Measurements from ENCODE around the gene HINT1.
"Not testable (repeated sequence)": the region's sequence is repeated elsewhere in the genome, so short reads cannot be mapped to it uniquely, and the experiment has no call there.

The HINT1 gene

GRCh38 chr5:131165119-131165727 lies at the start of gene HINT1:
TSS of gene HINT1 (minus strand) at chr5:131165256. CDS start at chr5:131165205, 51 bp downstream.
- peak; percentile 86 for DNase-seq

DNA sequence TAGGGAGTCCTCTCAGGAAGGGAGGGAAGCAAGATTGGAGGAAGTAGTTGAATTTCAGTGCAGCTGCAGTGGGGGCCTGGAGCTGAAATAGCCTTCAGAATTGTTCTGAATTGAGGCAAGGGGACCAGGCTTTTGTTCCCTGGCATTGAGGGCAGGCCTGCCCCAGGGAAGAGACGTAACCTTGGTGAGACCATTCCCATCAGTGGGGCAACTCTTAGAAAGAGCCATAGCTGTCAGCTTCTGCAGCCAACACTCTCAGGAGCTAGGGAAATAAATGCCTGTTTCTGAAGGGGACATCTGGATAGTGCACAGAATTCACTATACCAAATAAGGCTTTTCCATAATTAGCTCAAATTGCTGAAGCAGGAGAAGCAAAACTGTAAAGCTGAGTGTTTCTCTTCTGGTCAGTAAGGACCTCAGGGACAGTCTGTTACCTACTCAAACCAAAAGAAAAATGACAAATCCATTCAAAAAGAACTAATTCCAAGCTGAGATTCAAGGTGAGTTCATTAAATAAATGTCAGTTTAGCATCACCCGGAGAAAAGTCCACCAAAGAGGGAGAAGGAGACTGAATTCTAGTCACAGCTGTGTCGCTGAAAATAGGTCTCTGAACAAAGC lies 49.7 kb upstream of the HINT1 start:
- DNase-seq, result no peak

GRCh38 chr5:131212471-131213021 lies 47.5 kb upstream of the HINT1 start:
- DNase-seq, result no peak

GRCh38 chr5:131211669-131212068 lies 46.6 kb upstream of the HINT1 start:
- DNase-seq, result no peak

DNA sequence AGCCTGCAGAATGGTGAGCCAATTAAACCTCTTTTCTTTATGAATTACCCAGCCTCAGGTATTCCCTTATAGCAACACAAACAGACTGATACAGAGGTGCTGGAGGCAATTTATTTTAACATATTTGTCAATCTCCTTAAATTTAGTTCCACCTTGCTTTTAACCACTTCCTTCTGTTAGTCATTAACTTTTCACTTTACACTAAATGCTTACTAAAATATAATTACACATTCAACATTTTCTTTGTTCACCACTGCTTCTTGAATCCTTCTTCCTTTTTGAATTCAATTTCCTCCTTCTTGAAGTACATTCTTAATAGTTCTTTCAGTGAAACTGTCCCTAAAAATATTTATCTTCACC lies 45.1 kb upstream of the HINT1 start:
- DNase-seq, result no peak

GRCh38 chr5:131209506-131210150 lies 44.6 kb upstream of the HINT1 start:
- DNase-seq, result no peak

DNA sequence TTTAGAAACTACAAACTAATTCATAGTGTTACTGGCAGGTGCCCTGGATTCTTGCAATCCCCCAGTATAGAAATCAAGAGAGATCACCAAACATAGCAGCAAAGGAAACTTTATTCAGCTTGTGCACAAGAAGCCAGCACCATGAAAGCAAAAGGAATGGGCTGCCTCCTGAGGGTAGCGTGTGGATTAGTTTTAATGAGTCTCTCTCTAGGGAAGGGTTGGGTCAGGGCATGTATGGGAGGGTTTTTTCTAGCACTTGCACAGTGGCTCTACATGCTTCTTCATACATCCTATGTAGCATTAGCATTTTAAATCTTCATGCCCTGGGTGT lies 44.1 kb upstream of the HINT1 start:
- no peak for DNase-seq

DNA sequence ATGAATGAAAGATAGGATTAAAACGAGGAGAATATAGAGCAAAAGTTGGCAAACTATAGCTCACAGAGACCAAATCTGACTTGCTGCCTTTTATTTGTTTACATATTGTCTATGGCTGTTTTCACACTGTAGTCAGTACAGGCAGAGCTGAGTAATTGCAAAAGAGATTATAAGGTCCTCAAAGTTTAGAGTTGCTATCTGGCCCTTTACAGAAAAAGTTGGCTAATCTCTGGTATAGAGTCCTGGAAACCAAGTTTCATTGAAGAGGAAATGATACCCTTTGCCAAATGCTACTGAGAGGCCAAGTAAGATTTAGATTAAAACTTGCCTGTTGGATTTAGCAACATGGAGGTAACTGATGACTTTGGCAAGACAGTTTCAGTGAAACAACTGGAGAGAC lies 41.7 kb upstream of the HINT1 start:
- no peak for DNase-seq

DNA sequence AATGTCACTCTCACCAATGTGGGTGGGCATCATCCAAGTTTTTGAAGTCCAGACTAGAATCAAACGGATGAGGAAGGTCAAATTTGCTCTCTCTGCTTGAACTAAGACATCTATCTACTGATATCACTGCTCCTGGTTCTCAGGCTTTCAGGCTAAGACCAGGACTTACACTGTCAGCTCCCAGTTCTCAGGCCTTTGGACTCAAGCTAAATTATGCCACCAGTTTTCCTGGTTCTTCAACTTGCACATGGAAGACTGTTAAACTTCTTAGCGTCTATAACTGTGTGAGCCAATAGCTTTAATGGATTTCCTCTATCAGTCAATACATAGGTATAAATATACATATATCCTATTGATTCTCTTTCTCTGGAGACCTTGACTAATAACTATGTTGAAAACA lies 41.0 kb upstream of the HINT1 start:
- no peak for DNase-seq

DNA sequence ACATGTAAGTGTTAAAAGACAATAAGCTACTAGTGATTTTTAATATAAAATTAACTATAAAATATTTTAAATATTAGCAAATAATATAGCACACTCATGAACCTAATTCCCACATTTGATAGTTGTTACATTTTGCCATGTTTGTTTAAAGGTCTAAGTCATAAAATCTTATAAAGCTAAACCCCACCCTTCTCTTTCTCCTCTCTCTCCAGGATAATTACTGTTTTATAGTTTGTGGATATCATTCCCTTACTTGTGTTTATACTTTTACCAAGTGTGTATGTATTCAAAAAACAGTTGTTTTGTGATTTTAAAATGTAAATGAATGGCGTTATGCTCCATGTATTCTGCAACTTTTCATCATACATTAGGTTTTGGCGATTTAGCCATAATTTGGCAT lies 39.9 kb upstream of the HINT1 start:
- no peak for DNase-seq

DNA sequence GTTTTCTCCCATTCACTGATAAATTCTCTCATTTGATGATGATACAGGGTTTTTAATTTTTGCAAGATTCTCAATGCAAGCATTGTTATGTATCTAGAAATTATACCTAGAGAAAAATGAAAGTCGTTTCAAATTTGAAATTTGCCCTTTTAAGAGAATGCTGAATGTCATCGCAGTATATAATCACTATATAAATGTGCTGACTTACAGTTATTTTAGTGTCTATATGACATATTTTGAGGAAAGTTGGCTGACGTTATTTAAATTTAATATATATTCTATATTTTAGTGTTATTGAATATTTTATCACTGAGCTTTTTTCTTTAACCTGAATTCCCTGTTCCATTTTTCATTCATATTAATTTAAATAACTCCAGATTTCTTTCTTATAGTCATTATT lies 35.5 kb upstream of the HINT1 start:
- no peak for DNase-seq

DNA sequence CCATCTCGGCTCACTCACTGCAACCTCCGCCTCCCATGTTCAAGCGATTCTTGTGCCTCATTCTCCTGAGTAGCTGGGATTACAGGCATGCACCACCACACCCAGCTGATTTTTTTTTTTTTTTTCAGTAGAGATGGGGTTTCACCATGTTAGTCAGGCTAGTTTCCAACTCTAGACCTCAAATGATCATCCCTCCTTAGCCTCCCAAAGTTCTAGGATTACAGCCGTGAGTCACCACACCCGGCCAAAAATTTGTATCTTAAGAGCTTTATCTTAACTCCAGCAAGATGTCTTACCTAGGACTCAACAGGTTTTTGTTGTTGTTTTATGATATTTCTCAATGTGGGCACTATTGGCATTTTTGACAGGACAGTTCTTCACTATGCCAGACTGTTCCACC lies 33.6 kb upstream of the HINT1 start:
- no peak for DNase-seq

- no peak for DNase-seq
These were observed 31.3 kb upstream of the HINT1 start for GRCh38 chr5:131196331-131196730.

GRCh38 chr5:131195696-131196095 lies 30.6 kb upstream of the HINT1 start:
- no peak for DNase-seq

DNA sequence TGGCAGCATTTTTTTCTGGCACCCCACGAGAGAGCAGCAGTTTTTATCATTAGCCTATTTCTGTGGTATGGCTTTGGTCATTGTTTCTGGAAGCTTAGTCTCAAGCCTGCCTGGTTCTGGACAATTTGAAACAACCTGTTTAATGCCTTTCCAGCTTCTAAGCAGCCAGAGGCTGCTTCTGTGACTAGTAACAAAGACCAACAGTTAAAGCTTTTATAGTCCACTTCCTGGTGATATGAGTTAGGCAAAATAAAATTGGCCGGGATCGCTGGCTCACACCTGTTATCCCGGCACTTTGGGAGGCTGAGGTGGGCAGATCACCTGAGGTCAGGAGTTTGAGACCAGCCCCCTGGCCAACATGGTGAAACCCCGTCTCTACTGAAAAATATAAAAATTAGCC lies 29.7 kb upstream of the HINT1 start:
- DNase-seq, result no peak

- DNase-seq, result not testable (repeated sequence)
These were observed 28.8 kb upstream of the HINT1 start for GRCh38 chr5:131193897-131194296.

DNA sequence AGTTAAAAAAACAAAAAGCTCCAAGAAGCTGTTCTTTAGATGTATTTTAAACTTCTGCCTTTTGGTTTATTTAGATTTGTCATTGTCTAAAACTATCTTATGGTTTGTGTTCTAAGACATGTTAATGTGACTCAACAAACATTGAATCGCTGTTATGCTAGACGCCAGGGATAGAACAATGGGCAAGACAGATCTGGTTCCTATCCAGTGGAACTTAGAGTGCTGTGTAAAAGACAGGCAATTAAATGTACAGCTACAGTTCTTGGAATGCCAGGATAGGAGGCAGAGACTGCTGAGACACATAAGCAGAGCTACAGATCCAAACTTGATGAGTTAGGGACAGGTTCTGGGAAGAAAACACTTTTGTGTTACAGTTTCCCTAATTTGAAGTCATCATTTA lies 28.1 kb upstream of the HINT1 start:
- DNase-seq, result no peak

DNA sequence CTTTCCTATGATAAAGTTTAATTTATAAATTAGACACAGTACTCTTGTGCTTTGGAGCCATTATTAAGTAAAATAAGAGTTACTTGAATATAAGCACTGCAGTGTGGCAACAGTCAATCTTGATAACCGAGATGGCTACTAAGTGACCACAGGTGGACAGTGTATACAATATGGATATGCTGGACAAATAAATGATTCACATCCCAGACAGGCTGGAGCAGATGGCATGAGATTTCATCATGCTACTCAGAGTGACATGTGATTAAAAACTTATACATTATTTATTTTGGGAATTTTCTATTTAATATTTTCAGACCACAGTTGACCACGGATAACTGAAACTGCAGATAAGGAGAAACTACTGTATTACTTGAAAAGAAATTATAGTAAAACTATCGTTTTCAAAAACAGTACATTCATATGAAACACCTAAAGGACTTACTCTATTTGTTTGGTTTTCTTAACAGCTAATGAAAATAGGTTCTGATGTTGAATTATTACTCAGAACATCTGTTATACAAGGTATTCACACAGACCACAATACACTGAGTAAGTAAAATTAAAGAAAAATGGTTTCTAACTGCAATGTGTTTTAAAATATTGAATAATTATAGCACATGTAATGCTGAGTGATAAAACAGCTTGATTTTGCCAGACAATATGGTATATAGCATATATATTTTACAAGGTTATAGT lies 21.7 kb upstream of the HINT1 start:
- peak; percentile 42 to 76 for DNase-seq

DNA sequence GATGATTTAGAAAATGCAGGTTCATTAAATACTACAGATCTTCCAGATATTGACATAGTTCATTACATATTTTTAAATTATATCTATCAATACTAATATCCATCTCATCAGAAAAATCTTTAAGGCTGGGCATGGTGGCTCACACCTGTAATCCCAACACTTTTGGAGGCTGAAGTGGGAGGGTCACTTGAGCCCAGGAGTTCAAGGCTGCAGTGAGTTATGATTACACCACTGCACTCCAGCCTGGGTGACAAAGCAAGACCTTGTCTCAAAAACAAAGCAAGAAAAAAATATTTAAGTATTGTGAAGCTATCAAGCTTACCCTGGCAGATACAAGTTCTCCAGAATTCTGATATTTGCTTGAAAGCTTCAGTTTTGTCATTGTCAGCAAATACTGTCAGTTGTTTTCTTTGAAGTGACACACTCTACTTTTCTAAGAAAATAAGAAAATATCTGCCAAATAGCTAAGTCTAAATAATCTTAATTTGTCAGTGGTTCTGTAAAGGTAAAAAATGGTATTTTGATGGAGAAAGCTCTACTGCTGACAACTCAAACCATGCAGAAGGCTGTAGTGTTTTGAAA lies 20.6 kb upstream of the HINT1 start:
- no peak for DNase-seq

- DNase-seq, result no peak
These were observed 17.8 kb upstream of the HINT1 start for GRCh38 chr5:131182839-131183238.

GRCh38 chr5:131180407-131180806 lies 15.4 kb upstream of the HINT1 start:
- DNase-seq, result no peak

GRCh38 chr5:131171276-131171810 lies 6.3 kb upstream of the HINT1 start:
- DNase-seq, result peak in 1 of 2 experiments; percentile 11
